ENCODE results near the gene CACNA1A.

The CACNA1A gene

GRCh38 chr19:13461536-13461935, 44.7 kb downstream of the CACNA1A start:
- Histone ChIP-seq H3K4me2 (ENCODE audit: low read depth, low read length, poor library complexity, severe bottlenecking) (no peak overlapping the region), H3K36me3 (ENCODE audit: low read length) (no peaks in the 10 kb centered on the region), H3K4me3 (ENCODE audit: insufficient read depth, low read length, poor library complexity, severe bottlenecking) (no peak overlapping the region), H3K27me3 (ENCODE audit: low read length) (no peaks in the 10 kb centered on the region), H4K20me1 (ENCODE audit: low read depth, low read length) (no peaks in the 10 kb centered on the region), H3K9me3 (ENCODE audit: insufficient read depth, low read length) (no peaks in the 10 kb centered on the region), H3K27ac (ENCODE audit: low read depth, low read length) (no peak overlapping the region), H2AFZ (ENCODE audit: low read depth, low read length, severe bottlenecking) (no peak overlapping the region), H3F3A (ENCODE audit: insufficient read depth) (no peaks in the 10 kb centered on the region), H3K9me2 (replicated peaks; ENCODE audit: insufficient read depth, low read length) (no peaks in the 10 kb centered on the region), H3K9ac (ENCODE audit: low read length) (no peak overlapping the region), H3K79me2 (ENCODE audit: insufficient read depth, low read length) (no peaks in the 10 kb centered on the region)
- TF ChIP-seq CTCF (IDR thresholded peaks at IDR 0.05; ENCODE audit: insufficient read depth, low read length, poor library complexity, severe bottlenecking) (no peak), EZH2phosphoT487 (conservative IDR thresholded peaks at IDR 0.05; ENCODE audit: low read length) (no peak)

DNA sequence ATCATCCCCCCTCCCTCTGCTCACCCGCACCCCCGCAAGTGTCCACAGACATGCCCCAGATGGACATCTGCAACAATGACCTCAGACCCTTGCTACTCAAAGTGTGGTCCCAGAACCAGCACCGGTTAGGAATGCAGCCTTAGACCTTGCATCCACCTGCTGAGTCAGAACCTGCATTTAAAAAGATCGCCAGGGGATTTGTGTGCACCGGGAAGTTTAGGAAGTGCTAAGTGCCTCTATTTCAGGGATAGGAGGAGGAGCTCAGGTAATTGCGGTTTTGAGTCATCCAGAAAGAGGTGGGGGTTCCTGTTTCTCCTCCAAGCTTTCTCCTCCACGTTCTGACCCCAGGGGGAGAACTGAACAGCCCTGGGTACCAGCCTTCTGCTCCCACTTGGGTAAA, 46.2 kb downstream of the CACNA1A start:
- no peak overlapping the region for H3K4me3 ChIP-seq (ENCODE audit: insufficient read depth, low read length, poor library complexity, severe bottlenecking)
- no peak overlapping the region for H3K9ac ChIP-seq (ENCODE audit: low read length)
- no peak overlapping the region for H3K27ac ChIP-seq (ENCODE audit: low read depth, low read length)
- no peaks in the 10 kb centered on the region for H3K27me3 ChIP-seq (ENCODE audit: low read length)
- no peak overlapping the region for H2AFZ ChIP-seq (ENCODE audit: low read depth, low read length, severe bottlenecking)
- H3K36me3 ChIP-seq (ENCODE audit: low read length) = no peaks in the 10 kb centered on the region
- H3K4me2 ChIP-seq (ENCODE audit: low read depth, low read length, poor library complexity, severe bottlenecking) = no peak overlapping the region
- TF ChIP-seq CTCF (IDR thresholded peaks at IDR 0.05; ENCODE audit: insufficient read depth, low read length, poor library complexity, severe bottlenecking) (no peak), EZH2phosphoT487 (conservative IDR thresholded peaks at IDR 0.05; ENCODE audit: low read length) (no peak)
- no peaks in the 10 kb centered on the region for H3K9me2 ChIP-seq (replicated peaks; ENCODE audit: insufficient read depth, low read length)
- no peaks in the 10 kb centered on the region for H3F3A ChIP-seq (ENCODE audit: insufficient read depth)
- H3K79me2 ChIP-seq (ENCODE audit: insufficient read depth, low read length) = no peaks in the 10 kb centered on the region
- H3K9me3 ChIP-seq (ENCODE audit: insufficient read depth, low read length) = no peaks in the 10 kb centered on the region
- no peaks in the 10 kb centered on the region for H4K20me1 ChIP-seq (ENCODE audit: low read depth, low read length)

DNA sequence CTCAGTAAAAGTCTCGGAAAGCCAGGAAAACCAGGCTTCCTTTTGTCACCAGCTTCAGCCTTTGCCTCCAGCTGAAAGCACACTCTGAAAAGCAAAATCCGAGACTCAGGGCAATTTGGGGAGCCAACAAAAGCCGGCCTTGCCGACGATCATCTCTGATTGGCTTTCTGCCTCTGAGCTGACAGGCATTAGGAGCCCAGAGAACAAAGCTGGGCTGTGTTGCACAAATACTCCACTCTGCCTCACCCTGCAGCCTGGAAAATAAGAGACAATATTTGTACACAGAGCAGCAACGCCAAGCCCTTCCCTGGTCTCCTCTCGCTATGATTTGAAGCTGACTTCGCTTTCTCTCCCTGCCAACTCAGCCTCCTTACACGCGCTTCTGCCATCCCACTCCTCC, 46.9 kb downstream of the CACNA1A start:
- H4K20me1 ChIP-seq (ENCODE audit: low read depth, low read length) = no peaks in the 10 kb centered on the region
- no peaks in the 10 kb centered on the region for H3F3A ChIP-seq (ENCODE audit: insufficient read depth)
- H3K79me2 ChIP-seq (ENCODE audit: insufficient read depth, low read length) = no peaks in the 10 kb centered on the region
- no peaks in the 10 kb centered on the region for H3K9me2 ChIP-seq (replicated peaks; ENCODE audit: insufficient read depth, low read length)
- H2AFZ ChIP-seq (ENCODE audit: low read depth, low read length, severe bottlenecking) = no peak overlapping the region
- H3K27me3 ChIP-seq (ENCODE audit: low read length) = no peaks in the 10 kb centered on the region
- no peak overlapping the region for H3K9ac ChIP-seq (ENCODE audit: low read length)
- H3K9me3 ChIP-seq (ENCODE audit: insufficient read depth, low read length) = no peaks in the 10 kb centered on the region
- no peak overlapping the region for H3K4me3 ChIP-seq (ENCODE audit: insufficient read depth, low read length, poor library complexity, severe bottlenecking)
- H3K36me3 ChIP-seq (ENCODE audit: low read length) = no peaks in the 10 kb centered on the region
- TF ChIP-seq CTCF (IDR thresholded peaks at IDR 0.05; ENCODE audit: insufficient read depth, low read length, poor library complexity, severe bottlenecking) (no peak), EZH2phosphoT487 (conservative IDR thresholded peaks at IDR 0.05; ENCODE audit: low read length) (no peak)
- no peak overlapping the region for H3K4me2 ChIP-seq (ENCODE audit: low read depth, low read length, poor library complexity, severe bottlenecking)
- H3K27ac ChIP-seq (ENCODE audit: low read depth, low read length) = no peak overlapping the region

Measured in SU-DHL-6 (cell line).